NCI-H2107 (cell line): Measurements from ENCODE around the gene LHX1.

Source experiments
- DNase-seq: peaks from one replicate; lab custom pipeline; 2025; lab: John Stamatoyannopoulos, UW

LHX1 gene

GRCh38 chr17:36922175-36922574 lies 15.1 kb upstream of the LHX1 start:
- DNase-seq, result no peak

DNA sequence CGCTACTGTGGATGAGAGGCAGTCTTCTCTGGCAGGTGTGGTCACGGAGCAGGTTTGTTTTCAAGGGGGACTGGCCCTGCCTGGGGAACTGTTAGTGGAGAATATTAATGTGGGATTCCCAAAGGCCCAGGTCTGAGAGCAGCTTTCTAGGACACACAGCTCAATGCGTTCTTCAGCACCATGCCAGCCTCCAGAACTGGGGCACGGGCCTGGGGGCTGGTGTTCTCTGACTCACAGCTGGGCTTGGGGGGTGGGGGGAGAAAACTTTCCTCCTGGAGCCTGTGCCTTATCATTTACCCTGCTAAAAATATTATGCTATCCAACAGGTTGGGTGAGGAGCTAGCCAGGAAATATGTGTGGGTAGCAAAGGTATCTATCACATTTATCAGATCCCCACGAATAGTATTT lies 13.5 kb upstream of the LHX1 start:
- no peak for DNase-seq

DNA sequence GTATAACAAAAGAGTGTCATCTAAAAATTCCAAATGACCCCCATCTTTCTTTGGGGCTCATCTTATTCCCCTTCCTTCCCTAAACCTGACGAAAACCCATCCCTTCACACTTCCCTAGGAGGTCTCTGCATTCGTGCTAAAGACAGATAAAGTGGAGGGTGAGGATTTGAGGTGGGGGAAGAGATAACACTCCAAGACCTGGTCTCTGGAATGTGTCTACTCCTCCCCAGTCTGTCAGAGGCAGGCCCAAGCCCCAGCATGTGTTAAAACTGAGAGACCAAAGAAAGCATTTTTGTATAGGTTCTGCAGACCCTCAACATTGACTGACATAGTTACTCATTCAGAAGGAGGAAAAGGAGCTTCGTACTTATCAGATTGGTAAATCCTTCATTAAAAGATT lies 11.0 kb upstream of the LHX1 start:
- DNase-seq, result no peak

DNA sequence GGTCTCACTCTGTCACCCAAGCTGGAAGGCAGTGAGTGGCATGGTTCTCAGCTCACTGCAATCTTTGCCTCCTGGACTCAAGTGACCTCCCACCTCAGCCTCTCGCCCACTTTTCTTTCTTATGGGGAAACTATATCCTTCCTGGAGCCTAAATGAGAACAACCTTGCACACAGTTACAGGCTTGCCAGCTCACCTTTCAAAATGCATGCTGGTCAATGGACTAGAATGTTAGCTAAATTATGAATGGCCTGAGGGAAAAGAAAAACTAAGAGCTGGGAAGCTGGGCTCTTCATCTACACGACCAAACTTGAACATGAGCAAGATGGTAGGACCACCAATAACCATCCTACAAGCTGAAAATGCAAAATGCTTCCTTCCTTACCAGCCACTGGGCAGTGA lies 10.6 kb upstream of the LHX1 start:
- no peak for DNase-seq

DNA sequence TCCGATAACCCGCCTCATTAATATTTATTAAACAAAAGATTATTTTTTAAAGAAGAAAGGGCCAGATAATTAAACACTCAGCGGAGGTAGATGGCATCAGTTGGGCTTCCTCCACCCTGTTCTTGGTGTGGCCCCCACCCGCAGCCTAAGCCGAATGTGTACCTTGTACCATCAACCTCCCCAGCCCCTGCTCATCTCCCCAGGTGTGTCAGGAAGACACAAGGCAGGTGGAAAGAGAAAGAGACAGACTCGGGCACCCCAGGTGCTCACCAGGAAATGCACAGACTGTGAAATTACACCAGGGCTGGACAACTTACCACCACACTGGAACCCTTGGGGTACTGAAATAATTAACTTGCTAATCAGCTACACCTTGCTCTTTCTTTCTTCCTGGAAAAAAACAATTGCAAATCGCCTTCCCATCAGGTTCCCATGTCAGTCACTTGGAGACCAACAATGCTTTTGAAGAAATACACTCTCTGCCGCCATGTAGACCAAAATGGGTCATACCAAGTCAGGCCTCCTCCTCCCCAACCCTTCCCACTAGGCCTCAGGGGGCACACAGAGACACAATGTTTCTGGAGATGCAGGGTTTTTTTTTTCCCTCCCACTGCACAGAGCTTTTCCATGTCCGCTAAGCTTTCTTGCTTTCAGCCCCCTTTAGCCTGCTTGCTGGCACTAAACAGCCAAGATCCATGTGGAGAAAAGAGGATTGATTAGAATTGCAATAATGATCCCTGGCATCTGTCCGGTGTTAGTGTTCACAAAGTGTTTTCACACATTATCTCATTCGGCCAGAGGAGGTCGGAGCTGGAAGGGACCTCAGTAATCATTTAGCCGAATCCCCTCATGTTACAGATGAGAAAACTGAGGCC lies 8.6 kb upstream of the LHX1 start:
- DNase-seq, result no peak

DNA sequence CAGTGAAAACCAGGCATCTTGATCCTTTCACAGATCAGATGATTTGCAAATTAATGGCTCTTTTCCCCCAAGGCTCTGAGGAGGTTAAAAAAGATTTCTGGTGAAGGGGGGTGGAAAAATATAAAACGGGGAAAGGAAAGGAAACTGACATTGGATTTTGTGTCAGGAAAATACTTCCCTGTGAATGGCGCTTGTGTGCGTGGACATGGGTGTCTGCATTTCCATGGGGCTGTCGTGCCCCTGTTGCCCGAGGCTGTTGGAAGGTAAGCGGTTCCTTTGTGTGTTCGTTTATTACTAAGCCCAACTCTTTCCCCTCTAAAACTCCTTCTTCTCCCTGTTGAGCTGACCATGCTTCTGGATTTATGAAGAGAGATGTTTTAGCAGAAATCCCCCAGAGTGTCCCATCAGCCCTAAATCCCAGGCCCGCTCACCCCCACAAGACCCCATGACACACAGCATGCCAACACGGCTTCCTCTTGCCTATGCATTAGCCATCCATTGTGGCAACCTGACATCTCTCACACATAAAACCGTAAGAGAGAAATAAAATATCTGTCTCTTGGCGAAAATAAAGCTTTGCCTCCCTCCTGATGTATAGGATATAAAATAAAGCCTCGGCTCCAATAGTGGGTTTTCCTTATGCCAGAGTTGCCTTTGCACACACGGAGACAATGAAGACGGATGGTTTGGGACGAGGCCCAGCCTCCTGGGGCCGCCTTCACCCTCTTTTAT lies 7.3 kb upstream of the LHX1 start:
- no peak for DNase-seq

DNA sequence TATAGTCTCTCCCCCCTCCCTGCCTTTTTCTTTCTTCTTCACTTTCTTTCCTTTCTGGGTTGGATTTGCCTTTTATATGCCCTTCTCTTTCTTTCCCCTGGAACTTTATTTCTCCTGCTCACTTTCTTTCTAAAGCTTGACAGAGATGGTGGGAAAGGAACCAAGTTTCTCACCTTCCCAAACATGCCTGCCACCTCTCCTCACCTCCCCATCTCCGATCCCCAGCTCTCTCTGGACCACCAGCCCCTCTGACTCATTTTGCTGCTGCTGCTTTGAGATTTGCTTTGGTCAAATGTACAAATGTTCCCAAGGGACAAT lies 6.7 kb upstream of the LHX1 start:
- no peak for DNase-seq

DNA sequence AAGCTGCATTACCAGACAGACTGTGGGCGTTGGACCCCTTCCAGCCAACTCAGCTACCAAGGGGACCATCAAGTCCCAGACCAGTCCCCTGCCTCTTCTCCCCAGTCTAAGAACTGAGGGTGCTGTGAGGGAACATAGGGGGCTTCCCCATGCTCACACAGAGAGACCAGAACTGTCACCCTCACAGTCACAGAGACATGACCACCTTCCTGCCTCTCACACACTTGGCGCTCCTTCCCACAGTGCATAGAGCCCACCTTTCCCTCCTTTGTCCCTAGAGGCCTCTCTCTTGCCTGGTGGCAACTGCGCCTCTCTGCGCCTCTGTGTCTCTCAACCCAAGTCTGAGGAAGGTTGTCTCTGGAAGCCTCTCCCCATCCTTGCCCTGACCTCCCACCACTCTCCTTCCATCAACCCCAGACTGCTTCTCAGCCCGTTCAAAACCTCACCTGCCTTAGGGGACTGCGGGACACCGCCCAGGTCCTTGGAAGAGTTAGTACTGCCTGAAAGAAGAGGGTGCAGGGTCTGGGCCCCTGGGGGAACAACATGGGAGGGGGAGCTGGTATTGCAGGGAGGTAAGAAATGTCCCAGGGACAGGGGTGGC lies 6.1 kb upstream of the LHX1 start:
- DNase-seq, result no peak

- DNase-seq, result no peak
Measured at GRCh38 chr17:36931697-36932382, 5.4 kb upstream of the LHX1 start.

GRCh38 chr17:36932383-36932693 lies 4.9 kb upstream of the LHX1 start:
- no peak for DNase-seq

- no peak for DNase-seq
Measured at GRCh38 chr17:36932694-36933511, 4.4 kb upstream of the LHX1 start.

- no peak for DNase-seq
Measured at GRCh38 chr17:36933512-36934143, 3.6 kb upstream of the LHX1 start.

- DNase-seq, result no peak
Measured at GRCh38 chr17:36934144-36934691, 3.1 kb upstream of the LHX1 start.

GRCh38 chr17:36934692-36935630 lies 2.3 kb upstream of the LHX1 start:
- DNase-seq, result no peak

- no peak for DNase-seq
Measured at GRCh38 chr17:36935671-36936454, 1.4 kb upstream of the LHX1 start.

- DNase-seq, result no peak
Measured at GRCh38 chr17:36936455-36937000, 747 bp upstream of the LHX1 start.

GRCh38 chr17:36937959-36938565 lies 787 bp downstream of the LHX1 start:
- DNase-seq, result no peak

DNA sequence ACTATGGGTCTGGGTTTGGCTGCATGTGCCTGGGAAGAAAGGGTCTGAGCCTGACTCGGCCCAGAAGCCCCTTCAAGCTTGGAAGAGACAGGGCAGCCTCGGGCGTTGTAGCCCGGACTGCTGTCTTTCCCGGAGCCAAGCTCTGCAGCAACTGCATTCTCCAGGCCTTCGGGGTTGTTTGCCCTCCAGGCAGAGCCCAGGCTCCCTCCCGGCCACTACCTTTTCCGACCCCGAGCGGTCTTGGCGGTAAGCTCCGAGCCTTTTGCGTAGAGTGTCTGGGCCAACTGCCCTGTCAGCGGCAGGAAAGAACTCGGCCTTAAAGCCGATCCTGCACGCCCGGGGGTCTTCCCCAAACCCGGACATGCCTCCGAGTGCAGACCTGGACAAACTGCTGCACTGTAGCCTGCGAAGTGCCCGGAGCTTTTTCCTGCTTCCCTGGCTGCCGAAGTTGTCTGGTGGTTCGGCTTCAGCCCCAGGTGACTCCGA lies 1.3 kb downstream of the LHX1 start:
- DNase-seq, result no peak
